ENCODE data around the gene FREM1.

GRCh38 chr9:14746626-14747025 is 163.6 kb downstream of the FREM1 start:
- TF ChIP-seq POLR2A (IDR thresholded peaks at IDR 0.05) (no peak), CTCF (IDR thresholded peaks at IDR 0.05) (no peak)

Data from adrenal gland (tissue), 5 donors.